GM13977 (cell line): ENCODE data around the gene ARMC6.

Source experiments
- DNase-seq: peaks from one replicate; pipeline ENCODE4 v3.0.0; 2012; ENCODE audit warnings: low spot score
- in situ Hi-C: fragments of 300-500 bp; cut with MboI; formaldehyde crosslinking; loops from one replicate; pipeline ENCODE4 v1.12.0; 2022; ENCODE audit warnings: low sequenced_read_pairs, low pct_unique_long_range_greater_than_20kb, mixed read lengths, inconsistent platforms; ENCODE audit not compliant: unreplicated experiment
- TF ChIP-seq, protein P1 (sequence below): IDR thresholded peaks from 2 replicates; pipeline ENCODE4 v1.5.1; 2012; ENCODE audit warnings: mild to moderate bottlenecking, control low read depth; ENCODE audit not compliant: insufficient read depth; ENCODE audit errors: extremely low read depth, missing control alignments

ARMC6 gene

GRCh38 chr19:19040417-19040816 lies 7.0 kb downstream of the ARMC6 start:
- in situ Hi-C loops = no loop called here
- DNase-seq = no peak
- TF ChIP-seq, protein P1, sequence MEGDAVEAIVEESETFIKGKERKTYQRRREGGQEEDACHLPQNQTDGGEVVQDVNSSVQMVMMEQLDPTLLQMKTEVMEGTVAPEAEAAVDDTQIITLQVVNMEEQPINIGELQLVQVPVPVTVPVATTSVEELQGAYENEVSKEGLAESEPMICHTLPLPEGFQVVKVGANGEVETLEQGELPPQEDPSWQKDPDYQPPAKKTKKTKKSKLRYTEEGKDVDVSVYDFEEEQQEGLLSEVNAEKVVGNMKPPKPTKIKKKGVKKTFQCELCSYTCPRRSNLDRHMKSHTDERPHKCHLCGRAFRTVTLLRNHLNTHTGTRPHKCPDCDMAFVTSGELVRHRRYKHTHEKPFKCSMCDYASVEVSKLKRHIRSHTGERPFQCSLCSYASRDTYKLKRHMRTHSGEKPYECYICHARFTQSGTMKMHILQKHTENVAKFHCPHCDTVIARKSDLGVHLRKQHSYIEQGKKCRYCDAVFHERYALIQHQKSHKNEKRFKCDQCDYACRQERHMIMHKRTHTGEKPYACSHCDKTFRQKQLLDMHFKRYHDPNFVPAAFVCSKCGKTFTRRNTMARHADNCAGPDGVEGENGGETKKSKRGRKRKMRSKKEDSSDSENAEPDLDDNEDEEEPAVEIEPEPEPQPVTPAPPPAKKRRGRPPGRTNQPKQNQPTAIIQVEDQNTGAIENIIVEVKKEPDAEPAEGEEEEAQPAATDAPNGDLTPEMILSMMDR = no peak

- no peak for DNase-seq
- TF ChIP-seq, protein P1 = no peak
- in situ Hi-C loops = no loop called here
These were observed 9.4 kb downstream of the ARMC6 start for GRCh38 chr19:19042732-19043280.

- DNase-seq = no peak
- in situ Hi-C loops = no loop called here
- TF ChIP-seq, protein P1 = no peak
These were observed 10.1 kb downstream of the ARMC6 start for GRCh38 chr19:19043481-19043880.

DNA sequence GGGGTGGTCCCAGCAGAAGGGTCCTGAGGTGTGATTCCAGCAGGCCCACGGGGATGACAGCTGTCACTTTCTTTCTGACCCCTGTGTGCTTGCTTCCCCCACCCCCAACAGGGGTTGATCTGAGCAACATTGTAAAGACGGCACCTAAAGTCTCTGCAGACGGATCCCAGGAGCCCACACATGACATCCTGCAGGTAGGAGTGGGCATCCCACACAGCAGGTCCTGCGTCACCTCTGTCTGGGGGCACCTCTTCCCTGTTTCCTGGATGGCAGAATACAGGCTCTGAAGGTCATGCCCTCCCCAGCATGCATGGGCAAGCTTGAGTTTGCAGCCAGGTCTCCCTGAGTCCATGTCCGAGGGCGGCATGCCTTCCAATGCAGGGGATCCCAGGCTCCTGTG lies 10.5 kb downstream of the ARMC6 start:
- DNase-seq = no peak
- TF ChIP-seq, protein P1 = no peak
- in situ Hi-C loops = no loop called here

DNA sequence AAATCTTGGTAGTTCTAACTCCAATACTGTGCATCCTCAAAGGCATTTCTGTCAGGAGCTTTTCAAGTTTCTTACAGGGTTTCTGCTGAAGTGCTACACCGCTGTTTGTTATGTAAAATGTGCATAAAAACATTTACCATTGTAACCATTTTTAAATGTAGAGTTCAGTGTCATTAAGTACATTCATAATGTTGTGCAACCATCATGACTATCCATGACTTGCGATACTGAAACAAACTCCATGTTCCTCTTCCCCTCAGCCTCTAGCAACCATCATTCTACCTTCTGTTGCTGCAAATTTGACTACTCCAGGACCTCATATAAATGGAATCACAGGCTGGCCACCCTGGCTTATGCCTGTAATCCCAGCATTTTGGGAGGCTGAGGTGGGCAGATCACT lies 16.0 kb downstream of the ARMC6 start:
- TF ChIP-seq, protein P1 = no peak
- DNase-seq = no peak
- in situ Hi-C loops = no loop called here

DNA sequence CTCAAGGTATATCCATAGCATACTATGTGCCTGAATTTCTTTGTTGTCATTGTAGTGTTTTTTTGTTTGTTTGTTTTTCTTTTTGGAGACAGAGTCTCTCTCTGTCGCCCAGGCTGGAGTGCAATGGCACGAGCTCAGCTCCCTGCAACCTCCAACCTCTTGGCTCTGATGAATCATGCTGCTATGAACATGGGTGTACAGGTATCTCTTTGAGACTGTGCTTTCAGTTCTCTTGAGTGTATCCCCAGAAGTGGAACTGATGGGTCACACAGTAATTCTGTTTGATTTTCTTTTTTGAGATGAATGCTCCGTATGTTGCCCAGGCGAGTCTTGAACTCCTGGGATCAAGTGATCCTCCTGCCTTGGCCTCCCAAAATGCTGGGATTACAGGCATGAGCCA lies 16.7 kb downstream of the ARMC6 start:
- TF ChIP-seq, protein P1 = no peak
- DNase-seq = no peak
- in situ Hi-C loops = loop anchor here (10.0 kb wide), 1 partner anchor 85 kb away; the partner anchor contains the start of gene TMEM161A
